GM18526 (cell line): ENCODE data around the gene TPRX1.
A peak's percentile ranks its signal among the peaks of the same experiment; 100 is the strongest.

Source experiments
- POLR2A ChIP-seq: IDR thresholded peaks from 3 replicates; pipeline ENCODE4 v1.6.1; 2011; ENCODE audit not compliant: insufficient read length; ENCODE audit errors: extremely low read depth

TPRX1 gene

GRCh38 chr19:47778049-47778953 is 26.1 kb downstream of the TPRX1 start, which contains the start of gene SELENOW:
TSS of gene SELENOW (plus strand) at chr19:47778703. CDS start at chr19:47778786, 83 bp downstream.
- peak; percentile 97 for TF ChIP-seq POLR2A

DNA sequence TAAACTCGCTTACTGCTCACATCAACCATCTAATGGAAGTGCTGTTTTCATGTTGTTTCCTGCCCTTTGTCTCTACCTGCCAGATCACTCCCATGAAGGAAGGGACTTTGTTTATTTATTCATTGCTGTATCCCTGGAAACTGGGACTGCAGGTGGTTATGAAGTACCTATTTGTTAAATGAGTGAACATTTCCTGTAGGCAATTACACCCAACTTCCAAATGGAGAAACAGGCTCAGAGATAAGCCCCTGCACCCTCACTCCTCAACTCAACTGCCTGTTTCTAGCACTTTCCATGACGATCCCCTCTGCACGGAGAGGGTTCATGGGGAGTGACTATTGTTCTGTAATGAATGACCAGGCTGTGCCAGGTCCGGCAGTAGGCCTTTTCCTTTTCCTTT is 27.8 kb downstream of the TPRX1 start:
- TF ChIP-seq POLR2A: no peak

DNA sequence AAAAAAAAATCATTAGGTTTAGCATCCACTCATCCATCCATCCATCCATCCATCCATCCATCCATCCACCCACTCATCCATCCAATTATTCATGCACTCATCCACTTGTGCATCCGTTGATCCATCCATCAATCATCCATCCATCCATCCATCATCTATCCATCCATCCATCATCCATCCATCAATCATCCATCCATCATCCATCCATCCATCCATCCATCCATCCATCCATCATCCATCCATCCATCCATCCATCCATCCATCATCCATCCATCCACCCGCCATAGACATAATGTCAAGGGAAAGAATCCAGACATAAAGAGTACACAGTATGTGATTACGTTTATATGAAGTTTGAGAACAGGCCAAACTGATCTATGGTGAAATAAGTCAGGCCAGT is 34.8 kb downstream of the TPRX1 start:
- TF ChIP-seq POLR2A: no peak

DNA sequence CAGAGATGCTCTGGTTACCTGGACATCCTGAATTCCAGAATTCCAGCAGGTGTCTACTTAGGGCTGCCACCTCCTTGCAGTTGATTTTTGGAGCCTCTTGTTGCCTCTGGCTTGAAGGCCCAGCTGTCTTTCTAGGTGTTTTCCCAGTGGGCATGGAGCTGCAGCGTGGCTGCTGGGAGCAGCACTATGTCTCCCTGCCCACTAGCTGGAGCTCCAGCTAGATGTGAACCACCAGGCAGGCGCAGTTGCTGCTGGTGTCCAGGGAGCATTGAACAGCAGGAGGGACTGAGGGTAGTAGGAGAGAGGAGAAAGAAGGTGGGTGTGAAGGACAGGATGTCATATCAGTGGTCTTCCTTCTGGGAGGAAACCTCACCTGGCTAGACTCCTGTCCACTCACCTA is 35.7 kb downstream of the TPRX1 start:
- no peak for TF ChIP-seq POLR2A

DNA sequence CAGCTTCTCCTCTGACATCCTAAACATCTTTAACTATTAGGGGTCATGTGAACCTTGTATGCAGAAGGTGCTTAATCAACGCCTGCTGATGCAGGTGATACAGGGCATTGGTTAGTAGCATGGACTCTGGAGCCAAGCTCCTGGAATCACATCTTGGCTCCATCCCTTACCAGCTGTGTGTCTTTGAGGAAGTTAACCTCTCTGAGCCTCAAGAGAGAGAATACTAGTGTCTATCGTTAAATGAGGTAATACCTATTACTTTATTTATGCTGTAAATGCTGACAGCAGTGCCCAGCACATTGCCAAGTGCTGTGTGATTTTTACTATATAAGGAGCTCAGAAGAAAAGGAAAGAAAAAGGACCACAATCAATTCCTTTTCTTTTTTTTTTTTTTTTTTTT is 37.0 kb downstream of the TPRX1 start:
- no peak for TF ChIP-seq POLR2A

GRCh38 chr19:47766670-47767069 is 37.7 kb downstream of the TPRX1 start:
- TF ChIP-seq POLR2A: no peak

DNA sequence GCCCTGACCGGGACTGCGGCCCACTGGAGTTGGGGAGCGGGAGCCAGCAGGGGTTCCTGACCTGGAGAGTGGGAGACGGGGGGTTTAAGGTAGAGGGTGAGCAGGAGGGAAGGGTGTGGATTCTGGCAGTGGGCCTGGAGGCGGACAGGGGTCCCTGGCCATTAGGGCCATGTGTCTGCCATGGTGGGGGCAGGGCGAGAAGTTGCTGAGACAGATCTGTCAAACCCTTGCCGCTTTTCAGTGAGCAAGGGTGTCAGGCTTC is 38.1 kb downstream of the TPRX1 start:
- no peak for TF ChIP-seq POLR2A

- no peak for TF ChIP-seq POLR2A
Measured at GRCh38 chr19:47765523-47766358, 38.6 kb downstream of the TPRX1 start.

- TF ChIP-seq POLR2A: no peak
Measured at GRCh38 chr19:47762615-47763308, 41.6 kb downstream of the TPRX1 start.

- TF ChIP-seq POLR2A: no peak
Measured at GRCh38 chr19:47762151-47762550, 42.2 kb downstream of the TPRX1 start.

DNA sequence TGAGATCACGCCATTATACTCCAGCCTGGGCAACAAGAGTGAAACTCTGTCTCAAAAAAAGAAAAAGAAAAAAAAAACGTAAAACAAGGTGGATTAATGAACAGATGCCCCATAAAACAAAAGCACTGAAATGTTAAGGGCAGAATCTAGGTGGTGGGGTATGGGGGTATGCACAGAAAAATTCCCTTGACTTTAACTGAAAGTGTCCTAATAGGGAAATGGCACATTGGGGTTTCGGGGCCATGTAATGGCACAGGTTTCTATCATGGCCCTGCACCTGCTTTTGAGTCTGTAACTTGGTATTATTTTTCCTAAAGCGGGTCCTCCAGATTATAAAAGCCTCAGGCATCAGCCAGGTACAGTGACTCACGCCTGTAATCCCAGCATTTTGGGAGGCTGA is 42.8 kb downstream of the TPRX1 start:
- TF ChIP-seq POLR2A: no peak

DNA sequence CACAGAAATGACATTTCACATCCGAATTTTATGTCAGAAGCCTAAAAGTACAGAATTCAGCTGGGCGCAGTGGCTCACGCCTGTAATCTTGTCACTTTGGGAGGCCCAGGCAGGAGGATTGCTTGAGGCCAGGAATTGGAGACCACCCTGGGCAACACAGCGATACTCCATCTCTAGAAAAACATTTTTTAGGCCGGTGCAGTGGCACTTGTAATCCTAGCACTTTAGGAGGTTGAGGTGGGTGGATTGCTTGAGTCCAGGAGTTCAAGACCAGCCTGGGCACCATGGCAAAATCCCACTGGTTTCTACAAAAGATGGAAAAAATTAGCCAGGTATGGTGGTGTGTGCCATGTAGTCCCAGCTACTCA is 43.7 kb downstream of the TPRX1 start:
- TF ChIP-seq POLR2A: no peak

GRCh38 chr19:47758443-47758804 is 45.9 kb downstream of the TPRX1 start:
- no peak for TF ChIP-seq POLR2A

GRCh38 chr19:47757617-47758442 is 46.5 kb downstream of the TPRX1 start:
- no peak for TF ChIP-seq POLR2A
